ENCODE data around the gene COPS9. TPM values are rescaled to one million over a fixed set of nuclear protein-coding genes. Genes with fewer than 3 reads are reported as not detected.

The COPS9 gene
- total RNA-seq, 1 donor from 2014 or later = 35.0 TPM

GRCh38 chr2:240182001-240182400 lies 45.9 kb upstream of the COPS9 start:
- Histone ChIP-seq H3K36me3 (ENCODE audit: control insufficient read depth, insufficient read depth, low read length) (no peaks in the 10 kb centered on the region), H3K4me3 (ENCODE audit: low read depth, low read length) (no peak overlapping the region), H3K27me3 (ENCODE audit: control insufficient read depth, insufficient read depth, low read length) (peaks cover 3% of the 10 kb centered on the region)
- FAIRE-seq (no peak), DNase-seq (ENCODE audit: low read depth) (no peak)
- TF ChIP-seq CTCF (IDR thresholded peaks at IDR 0.05; ENCODE audit: insufficient read depth, low read length, severe bottlenecking) = no peak

- Histone ChIP-seq H3K4me3 (ENCODE audit: low read depth, low read length) (no peak overlapping the region), H3K36me3 (ENCODE audit: control insufficient read depth, insufficient read depth, low read length) (no peaks in the 10 kb centered on the region), H3K27me3 (ENCODE audit: control insufficient read depth, insufficient read depth, low read length) (peaks cover 3% of the 10 kb centered on the region)
- peak; percentile 64 for FAIRE-seq
- TF ChIP-seq CTCF (IDR thresholded peaks at IDR 0.05; ENCODE audit: insufficient read depth, low read length, severe bottlenecking) = no peak
- peak; percentile 78 for DNase-seq (ENCODE audit: low read depth)
Observed at GRCh38 chr2:240179941-240180666, 44.0 kb upstream of the COPS9 start.

- no peak overlapping the region for H3K4me3 ChIP-seq (ENCODE audit: low read depth, low read length)
- FAIRE-seq = no peak
- H3K36me3 ChIP-seq (ENCODE audit: control insufficient read depth, insufficient read depth, low read length) = no peaks in the 10 kb centered on the region
- no peak for DNase-seq (ENCODE audit: low read depth)
- TF ChIP-seq CTCF (IDR thresholded peaks at IDR 0.05; ENCODE audit: insufficient read depth, low read length, severe bottlenecking) = no peak
- peaks cover 3% of the 10 kb centered on the region for H3K27me3 ChIP-seq (ENCODE audit: control insufficient read depth, insufficient read depth, low read length)
Observed at GRCh38 chr2:240179186-240179815, 43.2 kb upstream of the COPS9 start.

GRCh38 chr2:240178564-240178963 lies 42.5 kb upstream of the COPS9 start:
- no peak for FAIRE-seq
- H3K36me3 ChIP-seq (ENCODE audit: control insufficient read depth, insufficient read depth, low read length) = no peaks in the 10 kb centered on the region
- H3K27me3 ChIP-seq (ENCODE audit: control insufficient read depth, insufficient read depth, low read length) = peaks cover 3% of the 10 kb centered on the region
- no peak for TF ChIP-seq CTCF (IDR thresholded peaks at IDR 0.05; ENCODE audit: insufficient read depth, low read length, severe bottlenecking)
- no peak overlapping the region for H3K4me3 ChIP-seq (ENCODE audit: low read depth, low read length)
- no peak for DNase-seq (ENCODE audit: low read depth)

- DNase-seq (ENCODE audit: low read depth) = no peak
Observed at GRCh38 chr2:240174496-240174895, 38.4 kb upstream of the COPS9 start.

More at GRCh38 chr2:240174496-240174895, 38.4 kb upstream of the COPS9 start:
- no peak for TF ChIP-seq CTCF (IDR thresholded peaks at IDR 0.05; ENCODE audit: insufficient read depth, low read length, severe bottlenecking)
- Histone ChIP-seq H3K36me3 (ENCODE audit: control insufficient read depth, insufficient read depth, low read length) (no peaks in the 10 kb centered on the region), H3K27me3 (ENCODE audit: control insufficient read depth, insufficient read depth, low read length) (peaks cover 5% of the 10 kb centered on the region), H3K4me3 (ENCODE audit: low read depth, low read length) (no peak overlapping the region)
- FAIRE-seq = no peak
